Testis (tissue), 2 donors: ENCODE results near the gene SNX21.

Source experiments
- POLR2A ChIP-seq: fragments of 450-650 bp; IDR thresholded peaks from one replicate; pipeline ENCODE4 v1.6.1; 2017; ENCODE audit warnings: antibody characterized with exemption, mild to moderate bottlenecking, moderate library complexity
- TF ChIP-seq, protein P1 (sequence below), 3 experiments: fragments of 450-650 bp in 2 of 3; fragments of 200-600 bp in 1 of 3; sonication (generic) in 1 of 3; IDR thresholded peaks; one replicate each; pipeline ENCODE4 v1.5.1; 2016 to 2019; ENCODE audit warnings: antibody characterized with exemption in 3 of 3, mild to moderate bottlenecking in 2 of 3, moderate library complexity in 1 of 3

DNA sequence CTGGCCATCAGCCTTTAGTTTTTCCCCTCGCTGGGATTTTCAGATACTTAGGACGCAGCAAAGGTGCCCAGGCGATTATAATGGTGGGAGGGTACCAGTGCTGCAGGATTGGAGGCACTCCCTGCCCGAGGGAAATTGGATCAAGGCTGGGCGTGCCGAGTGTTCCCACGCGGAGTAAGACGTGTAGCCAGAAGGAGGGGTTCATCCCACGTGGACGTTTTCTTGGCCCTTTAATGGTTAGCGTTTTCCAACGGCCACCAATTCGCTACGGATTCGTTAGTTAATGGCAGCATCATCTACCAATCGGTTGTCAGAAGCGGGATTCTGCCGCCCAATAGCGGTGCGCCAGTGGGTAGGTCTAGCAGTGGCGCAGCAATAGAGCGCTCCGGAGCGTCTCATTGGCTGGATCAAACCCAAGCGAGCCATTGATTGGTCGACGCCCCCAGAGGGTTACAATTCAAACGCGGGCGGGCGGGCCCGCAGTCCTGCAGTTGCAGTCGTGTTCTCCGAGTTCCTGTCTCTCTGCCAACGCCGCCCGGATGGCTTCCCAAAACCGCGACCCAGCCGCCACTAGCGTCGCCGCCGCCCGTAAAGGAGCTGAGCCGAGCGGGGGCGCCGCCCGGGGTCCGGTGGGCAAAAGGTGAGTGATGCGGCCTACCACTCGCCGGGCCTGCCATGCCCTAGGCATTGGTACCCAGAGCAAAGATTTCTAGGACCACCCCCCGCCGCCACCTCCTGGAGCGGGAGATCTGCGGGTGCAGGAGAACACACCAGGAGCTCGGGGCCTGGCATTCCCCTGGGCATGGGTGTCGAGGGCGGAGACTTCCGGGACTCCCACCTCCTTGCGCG is 21.2 kb upstream of the SNX21 start, which contains the start of gene UBE2C:
- TF ChIP-seq, protein P1, sequence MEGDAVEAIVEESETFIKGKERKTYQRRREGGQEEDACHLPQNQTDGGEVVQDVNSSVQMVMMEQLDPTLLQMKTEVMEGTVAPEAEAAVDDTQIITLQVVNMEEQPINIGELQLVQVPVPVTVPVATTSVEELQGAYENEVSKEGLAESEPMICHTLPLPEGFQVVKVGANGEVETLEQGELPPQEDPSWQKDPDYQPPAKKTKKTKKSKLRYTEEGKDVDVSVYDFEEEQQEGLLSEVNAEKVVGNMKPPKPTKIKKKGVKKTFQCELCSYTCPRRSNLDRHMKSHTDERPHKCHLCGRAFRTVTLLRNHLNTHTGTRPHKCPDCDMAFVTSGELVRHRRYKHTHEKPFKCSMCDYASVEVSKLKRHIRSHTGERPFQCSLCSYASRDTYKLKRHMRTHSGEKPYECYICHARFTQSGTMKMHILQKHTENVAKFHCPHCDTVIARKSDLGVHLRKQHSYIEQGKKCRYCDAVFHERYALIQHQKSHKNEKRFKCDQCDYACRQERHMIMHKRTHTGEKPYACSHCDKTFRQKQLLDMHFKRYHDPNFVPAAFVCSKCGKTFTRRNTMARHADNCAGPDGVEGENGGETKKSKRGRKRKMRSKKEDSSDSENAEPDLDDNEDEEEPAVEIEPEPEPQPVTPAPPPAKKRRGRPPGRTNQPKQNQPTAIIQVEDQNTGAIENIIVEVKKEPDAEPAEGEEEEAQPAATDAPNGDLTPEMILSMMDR (IDR thresholded peaks at IDR 0.05): no peak
- no peak for TF ChIP-seq POLR2A
